Measurements from ENCODE around the gene RASD2. TPM values are rescaled to one million over a fixed set of nuclear protein-coding genes. Genes with fewer than 3 reads are reported as not detected.

Gene RASD2
- total RNA-seq, 1 donor from 2014 or later, result 0.45 TPM

- DNase-seq (ENCODE audit: low spot score), result no peak
- ATAC-seq, result no peak
- intact Hi-C loops (cut with DNase I), result no loop called here
Measured at GRCh38 chr22:35537232-35537631, 3.4 kb upstream of the RASD2 start.

GRCh38 chr22:35538801-35539321 lies 1.8 kb upstream of the RASD2 start:
- intact Hi-C loops (cut with DNase I), result no loop called here
- DNase-seq (ENCODE audit: low spot score) (no peak), ATAC-seq (no peak)

GRCh38 chr22:35539487-35539886 lies 1.1 kb upstream of the RASD2 start:
- ATAC-seq, result no peak
- no peak for DNase-seq (ENCODE audit: low spot score)
- intact Hi-C loops (cut with DNase I), result no loop called here

DNA sequence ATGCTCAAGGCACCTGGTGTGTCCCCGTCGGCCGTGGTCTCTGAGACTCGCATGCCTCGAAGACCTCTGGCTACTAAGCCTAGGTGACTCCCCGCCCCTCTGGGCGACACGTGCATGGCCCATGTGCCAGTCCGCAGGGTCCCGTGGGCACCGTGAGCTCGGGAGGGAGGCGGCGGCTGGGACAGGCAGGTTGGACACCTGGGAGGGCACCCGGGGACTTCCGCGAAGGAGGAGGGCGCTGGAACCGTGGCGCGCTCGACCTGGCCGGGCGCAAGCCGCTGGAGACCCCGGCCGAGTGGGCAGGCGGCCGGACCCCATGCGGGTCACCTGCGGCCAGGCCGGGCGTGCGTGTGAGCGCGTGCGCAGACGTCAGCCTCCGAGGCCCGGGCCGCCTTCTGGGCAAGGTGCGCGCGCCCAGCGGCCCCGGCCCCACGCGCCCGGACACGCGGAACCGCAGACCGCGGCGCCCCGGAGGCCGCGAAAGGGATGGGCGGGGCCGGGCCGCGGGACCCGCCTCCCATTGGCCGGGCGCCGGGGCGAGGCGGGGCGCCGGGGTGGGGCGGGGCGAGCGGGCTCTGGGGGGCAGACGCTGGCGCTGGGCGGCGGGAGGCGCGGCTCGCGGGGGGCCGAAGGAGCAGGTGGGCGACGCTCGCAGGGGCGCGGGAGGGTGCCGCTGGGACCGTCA lies 579 bp upstream of the RASD2 start:
- DNase-seq (ENCODE audit: low spot score) (no peak), ATAC-seq (peak; percentile 71)
- intact Hi-C loops (cut with DNase I), result no loop called here

- intact Hi-C loops (cut with DNase I), result no loop called here
- DNase-seq (ENCODE audit: low spot score) (no peak), ATAC-seq (no peak)
Measured at GRCh38 chr22:35541254-35541748, 670 bp downstream of the RASD2 start.

- DNase-seq (ENCODE audit: low spot score) (no peak), ATAC-seq (no peak)
- intact Hi-C loops (cut with DNase I), result no loop called here
Measured at GRCh38 chr22:35542157-35542938, 1.7 kb downstream of the RASD2 start.

- intact Hi-C loops (cut with DNase I), result no loop called here
- no peak for DNase-seq (ENCODE audit: low spot score)
- ATAC-seq, result no peak
Measured at GRCh38 chr22:35542939-35543516, 2.4 kb downstream of the RASD2 start.

DNA sequence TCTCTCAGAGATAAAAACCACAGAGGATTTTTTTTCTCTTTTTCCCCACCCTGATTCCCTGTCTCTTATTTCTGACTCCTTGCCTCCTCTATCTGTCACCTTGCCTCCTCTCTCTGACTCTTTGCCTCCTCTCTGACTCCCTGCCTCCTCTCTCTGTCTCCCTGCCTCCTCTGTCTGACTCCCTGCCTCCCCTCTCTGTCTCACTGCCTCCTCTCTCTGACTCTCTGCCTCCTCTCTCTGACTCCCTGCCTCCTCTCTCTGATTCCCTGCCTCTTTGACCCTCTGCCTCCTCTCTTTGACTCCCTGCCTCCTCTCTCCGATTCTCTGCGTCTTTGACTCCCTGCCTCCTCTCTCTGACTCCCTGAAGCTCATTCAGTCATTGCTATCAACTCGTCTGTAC lies 3.1 kb downstream of the RASD2 start:
- intact Hi-C loops (cut with DNase I), result no loop called here
- no peak for DNase-seq (ENCODE audit: low spot score)
- ATAC-seq, result no peak

- ATAC-seq, result no peak
- intact Hi-C loops (cut with DNase I), result no loop called here
- no peak for DNase-seq (ENCODE audit: low spot score)
Measured at GRCh38 chr22:35544189-35544588, 3.6 kb downstream of the RASD2 start.

- intact Hi-C loops (cut with DNase I), result no loop called here
- DNase-seq (ENCODE audit: low spot score) (no peak), ATAC-seq (no peak)
Measured at GRCh38 chr22:35544827-35545226, 4.2 kb downstream of the RASD2 start.

- DNase-seq (ENCODE audit: low spot score) (no peak), ATAC-seq (no peak)
- intact Hi-C loops (cut with DNase I), result no loop called here
Measured at GRCh38 chr22:35546886-35547285, 6.3 kb downstream of the RASD2 start.

GRCh38 chr22:35547987-35548721 lies 7.5 kb downstream of the RASD2 start:
- no peak for ATAC-seq
- no peak for DNase-seq (ENCODE audit: low spot score)
- intact Hi-C loops (cut with DNase I), result no loop called here

DNA sequence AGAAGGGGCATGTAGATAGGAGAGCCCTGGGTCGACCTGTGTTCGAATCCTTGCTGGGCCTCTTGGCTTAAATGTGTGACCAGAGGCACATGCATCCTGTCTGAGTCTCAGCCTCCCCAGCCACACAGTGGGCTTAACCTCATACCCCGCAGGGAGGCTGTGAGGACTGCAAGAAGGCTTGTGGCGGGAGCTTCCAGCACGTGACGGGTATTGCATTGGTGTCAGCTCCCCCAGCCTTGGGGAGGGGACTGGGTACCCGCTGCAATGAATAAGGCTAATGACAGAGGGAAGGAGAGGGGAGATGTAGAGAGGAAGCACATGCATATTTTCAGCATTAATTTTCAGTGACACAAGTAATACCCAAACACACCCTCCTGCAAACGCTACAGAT lies 8.1 kb downstream of the RASD2 start:
- intact Hi-C loops (cut with DNase I), result no loop called here
- ATAC-seq, result no peak
- no peak for DNase-seq (ENCODE audit: low spot score)

DNA sequence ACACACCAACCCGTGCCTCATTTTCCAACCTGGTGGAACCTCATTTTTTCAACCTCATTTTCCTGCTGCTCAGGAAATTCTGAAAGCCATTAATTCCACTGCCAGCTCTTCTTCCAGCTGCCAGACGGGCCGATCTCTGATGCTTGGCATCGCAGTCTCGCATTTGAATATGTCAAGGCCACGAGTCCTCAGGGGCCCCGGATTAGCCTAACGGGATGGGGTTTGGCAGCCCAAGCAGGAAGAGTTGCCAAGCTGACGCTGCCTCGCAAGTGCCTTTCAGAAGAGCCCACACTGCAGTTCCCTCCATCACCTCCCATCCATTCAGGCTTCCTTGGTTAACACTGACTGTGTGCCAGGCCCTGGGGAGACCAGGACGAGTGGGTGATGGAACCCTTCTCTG lies 8.7 kb downstream of the RASD2 start:
- no peak for DNase-seq (ENCODE audit: low spot score)
- intact Hi-C loops (cut with DNase I), result no loop called here
- ATAC-seq, result no peak

- intact Hi-C loops (cut with DNase I), result no loop called here
- DNase-seq (ENCODE audit: low spot score) (no peak), ATAC-seq (no peak)
Measured at GRCh38 chr22:35551549-35552177, 11.0 kb downstream of the RASD2 start.

DNA sequence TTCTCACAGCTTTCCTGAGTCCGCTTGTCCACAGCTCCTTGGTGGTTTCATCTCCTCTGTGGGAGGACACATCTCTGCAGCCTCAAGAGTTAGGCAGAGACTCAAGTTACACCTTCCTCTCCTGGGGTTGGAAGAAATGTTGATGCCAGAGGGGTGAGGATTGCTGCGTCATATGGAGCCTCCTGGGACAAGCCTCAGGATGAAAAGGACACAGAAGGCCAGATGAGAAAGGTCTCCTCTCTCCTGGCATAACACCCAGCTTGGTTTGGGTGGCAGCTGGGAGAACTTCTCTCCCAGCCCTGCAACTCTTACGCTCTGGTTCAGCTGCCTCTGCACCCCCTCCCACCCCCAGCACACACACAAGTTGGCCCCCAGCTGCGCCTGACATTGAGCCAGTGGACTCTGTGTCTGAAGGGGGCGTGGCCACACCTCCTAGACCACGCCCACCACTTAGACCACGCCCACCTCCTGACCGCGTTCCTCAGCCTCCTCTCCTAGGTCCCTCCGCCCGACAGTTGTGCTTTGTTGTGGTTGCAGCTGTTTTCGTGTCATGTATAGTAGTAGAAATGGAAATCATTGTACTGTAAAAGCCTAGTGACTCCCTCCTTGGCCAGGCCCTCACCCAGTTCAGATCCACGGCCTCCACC lies 11.7 kb downstream of the RASD2 start:
- ATAC-seq (peak; percentile 41), DNase-seq (ENCODE audit: low spot score) (no peak)

DNA sequence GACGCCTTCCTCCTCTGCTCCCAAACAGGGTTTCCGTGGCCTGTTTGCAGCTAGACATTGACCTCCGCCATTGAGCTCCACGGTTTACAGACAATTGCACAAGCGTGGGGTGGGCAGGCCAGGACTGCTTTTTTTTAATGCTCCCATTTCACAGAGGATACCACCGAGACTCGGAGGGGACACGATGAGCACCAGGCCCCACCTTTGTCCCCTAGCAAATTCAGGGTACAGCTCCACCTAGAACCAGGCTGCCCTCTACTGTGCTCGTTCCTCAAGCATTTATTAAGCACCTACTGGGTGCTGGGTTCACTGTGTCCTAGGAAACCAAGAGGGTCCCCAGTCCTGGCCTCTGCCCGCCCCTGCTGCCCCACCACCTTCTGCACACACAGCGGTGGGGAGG lies 12.2 kb downstream of the RASD2 start:
- ATAC-seq (no peak), DNase-seq (ENCODE audit: low spot score) (no peak)
- intact Hi-C loops (cut with DNase I), result no loop called here

More for the DNA sequence above, 11.7 kb downstream of the RASD2 start:
- intact Hi-C loops (cut with DNase I), result no loop called here

DNA sequence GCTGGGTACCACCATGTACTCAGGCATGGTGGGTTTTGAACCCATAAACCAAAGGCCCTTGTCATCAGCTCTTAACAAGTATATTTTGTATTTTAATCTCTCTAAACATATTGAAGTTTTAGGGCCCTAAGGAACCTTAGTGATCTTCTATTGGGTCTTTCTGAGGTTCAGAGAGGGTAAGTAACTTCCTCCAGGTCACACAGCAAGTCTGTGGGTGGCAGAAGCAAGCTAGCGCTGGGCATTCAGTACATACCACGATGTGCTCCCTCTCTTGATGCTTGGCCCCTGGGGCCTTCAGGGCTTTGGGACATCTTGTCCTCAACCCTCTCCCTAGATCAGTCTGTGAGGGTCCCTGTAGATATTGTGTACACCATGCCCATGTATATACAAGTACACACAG lies 12.7 kb downstream of the RASD2 start:
- intact Hi-C loops (cut with DNase I), result no loop called here
- DNase-seq (ENCODE audit: low spot score), result no peak
- no peak for ATAC-seq
